HepG2 (cell line): ENCODE measurements around the gene SCIN. TPM values are rescaled to one million over a fixed set of nuclear protein-coding genes. Genes with fewer than 3 reads are reported as not detected.

Experiments used
- ATF1 ChIP-seq: IDR thresholded peaks from 2 replicates; pipeline ENCODE4 v1.6.1; 2016; ENCODE audit warnings: mild to moderate bottlenecking, control low read depth
- HNRNPUL1 ChIP-seq: fragments of 200-400 bp; formaldehyde crosslinking; IDR thresholded peaks from 2 replicates; pipeline ENCODE4 v1.6.1; 2017; ENCODE audit warnings: low read depth, mild to moderate bottlenecking, low read length, moderate library complexity
- KDM4B ChIP-seq: sonication (generic); formaldehyde crosslinking; IDR thresholded peaks from 2 replicates; pipeline ENCODE4 v1.4.0; 2020; ENCODE audit warnings: missing genetic modification reagents
- KLF13 ChIP-seq: sonication (generic); formaldehyde crosslinking; IDR thresholded peaks from 2 replicates; pipeline ENCODE4 v1.4.0; 2020; ENCODE audit warnings: mild to moderate bottlenecking, missing genetic modification reagents
- KLF9 ChIP-seq: IDR thresholded peaks from 2 replicates; pipeline ENCODE4 v1.6.1; 2016; ENCODE audit warnings: low read depth
- MAFG ChIP-seq: sonication (generic); formaldehyde crosslinking; IDR thresholded peaks from 2 replicates; pipeline ENCODE4 v1.5.1; 2020; ENCODE audit warnings: mild to moderate bottlenecking, missing genetic modification reagents
- MXD4 ChIP-seq: IDR thresholded peaks from 2 replicates; pipeline ENCODE4 v1.6.1; 2016; ENCODE audit warnings: mild to moderate bottlenecking, missing biosample characterization, missing genetic modification reagents
- NR2F2 ChIP-seq: IDR thresholded peaks from 2 replicates; pipeline ENCODE4 v1.6.1; 2012; ENCODE audit warnings: low read depth, inconsistent platforms, borderline replicate concordance
- PAX8 ChIP-seq: sonication (generic); formaldehyde crosslinking; IDR thresholded peaks from 2 replicates; pipeline ENCODE4 v1.8.0; 2022; ENCODE audit warnings: mild to moderate bottlenecking, missing genetic modification reagents, borderline replicate concordance
- PCBP1 ChIP-seq: fragments of 200-400 bp; formaldehyde crosslinking; IDR thresholded peaks from 2 replicates; pipeline ENCODE4 v1.6.1; 2017; ENCODE audit warnings: mild to moderate bottlenecking, low read depth, low read length, borderline replicate concordance
- RNF2 ChIP-seq: fragments of 450-650 bp; conservative IDR thresholded peaks from 2 replicates; pipeline ENCODE4 v1.6.1; 2016; ENCODE audit warnings: low read depth
- SATB2 ChIP-seq: sonication (generic); formaldehyde crosslinking; IDR thresholded peaks from 2 replicates; pipeline ENCODE4 v1.5.0; 2020; ENCODE audit warnings: missing genetic modification reagents
- SMAD3 ChIP-seq: sonication (generic); formaldehyde crosslinking; IDR thresholded peaks from 2 replicates; pipeline ENCODE4 v1.4.0; 2020; ENCODE audit warnings: missing genetic modification reagents
- SMYD3 ChIP-seq: sonication (generic); formaldehyde crosslinking; IDR thresholded peaks from 2 replicates; pipeline ENCODE4 v1.8.1; 2023; ENCODE audit warnings: mild to moderate bottlenecking, missing genetic modification reagents
- SP5 ChIP-seq: IDR thresholded peaks from 2 replicates; pipeline ENCODE4 v1.6.1; 2016; ENCODE audit warnings: low read depth, borderline replicate concordance
- TRIM22 ChIP-seq: fragments of 450-650 bp; IDR thresholded peaks from 2 replicates; pipeline ENCODE4 v1.6.1; 2017
- ZFAT ChIP-seq: sonication (generic); formaldehyde crosslinking; conservative IDR thresholded peaks from 2 replicates; pipeline ENCODE4 v1.8.1; 2023; ENCODE audit warnings: missing genetic modification reagents, inconsistent platforms
- ZKSCAN5 ChIP-seq: sonication (generic); formaldehyde crosslinking; IDR thresholded peaks from 2 replicates; pipeline ENCODE4 v1.5.1; 2020; ENCODE audit warnings: mild to moderate bottlenecking, missing genetic modification reagents
- ZMAT3 ChIP-seq: sonication (generic); formaldehyde crosslinking; conservative IDR thresholded peaks from 2 replicates; pipeline ENCODE4 v1.7.0; 2021; ENCODE audit warnings: missing genetic modification reagents
- ZNF530 ChIP-seq: sonication (generic); formaldehyde crosslinking; IDR thresholded peaks from 2 replicates; pipeline ENCODE4 v1.5.0; 2020; ENCODE audit warnings: low read depth, mild to moderate bottlenecking, missing genetic modification reagents
- ZNF562 ChIP-seq: sonication (generic); formaldehyde crosslinking; IDR thresholded peaks from 2 replicates; pipeline ENCODE4 v1.8.0; 2022; ENCODE audit warnings: missing genetic modification reagents, borderline replicate concordance
- ZNF567 ChIP-seq: sonication (generic); formaldehyde crosslinking; IDR thresholded peaks from 2 replicates; pipeline ENCODE4 v1.8.1; 2023; ENCODE audit warnings: mild to moderate bottlenecking, missing genetic modification reagents, borderline replicate concordance
- ZNF616 ChIP-seq: sonication (generic); formaldehyde crosslinking; IDR thresholded peaks from 2 replicates; pipeline ENCODE4 v1.5.0; 2020; ENCODE audit warnings: low read depth, mild to moderate bottlenecking, missing genetic modification reagents
- ZNF7 ChIP-seq: IDR thresholded peaks from 2 replicates; pipeline ENCODE4 v1.6.1; 2016; ENCODE audit warnings: missing biosample characterization, missing genetic modification reagents
- ZNF761 ChIP-seq: sonication (generic); formaldehyde crosslinking; conservative IDR thresholded peaks from 2 replicates; pipeline ENCODE4 v1.4.0; 2020; ENCODE audit warnings: mild to moderate bottlenecking, missing genetic modification reagents
- ZNF773 ChIP-seq: sonication (generic); formaldehyde crosslinking; IDR thresholded peaks from 2 replicates; pipeline ENCODE4 v1.4.0; 2020; ENCODE audit warnings: missing genetic modification reagents, borderline replicate concordance
- polyA plus RNA-seq, 8 experiments: library from polyadenylated mRNA; depleted of rRNA in 3 of 8; stranded (reverse) in 7 of 8; unstranded in 1 of 8; fragments of >200 nt; fragmentation: Illumina TruSeq in 4 of 8; extraction: Trizol in 4 of 8; gene quantifications; 2 replicates each; pipeline versions ENCODE4 v1.2.1 to v1.2.3, GENCODE V29; 2011 to 2016; ENCODE audit warnings: low read depth in 4 of 8, missing spikeins in 1 of 8, mixed read lengths in 1 of 8; ENCODE audit not compliant: insufficient read depth in 1 of 8
- total RNA-seq, 5 experiments: library from RNA; depleted of rRNA; stranded (reverse); fragments of >200 nt; fragmentation: Illumina TruSeq; extraction: Trizol; gene quantifications; 2 replicates each; pipeline ENCODE4 v1.2.3, GENCODE V29; 2016; ENCODE audit warnings: low read depth in 1 of 5
- TF ChIP-seq, protein P1 (sequence below): sonication (generic); formaldehyde crosslinking; IDR thresholded peaks from 2 replicates; pipeline ENCODE4 v1.9.0; 2022; ENCODE audit warnings: low read depth, missing genetic modification reagents
- TF ChIP-seq, protein P2 (sequence below): sonication (generic); formaldehyde crosslinking; IDR thresholded peaks from 2 replicates; pipeline ENCODE4 v1.5.0; 2020; ENCODE audit warnings: missing genetic modification reagents
- TF ChIP-seq, protein P3 (sequence below): sonication (generic); formaldehyde crosslinking; conservative IDR thresholded peaks from 2 replicates; pipeline ENCODE4 v1.4.0; 2020; ENCODE audit warnings: missing genetic modification reagents

Gene SCIN
- total and polyA plus RNA-seq, 2 of the 13 experiments (the other 11 are each of a cell fraction or from before 2014, with no cell fraction given), result not detected

DNA sequence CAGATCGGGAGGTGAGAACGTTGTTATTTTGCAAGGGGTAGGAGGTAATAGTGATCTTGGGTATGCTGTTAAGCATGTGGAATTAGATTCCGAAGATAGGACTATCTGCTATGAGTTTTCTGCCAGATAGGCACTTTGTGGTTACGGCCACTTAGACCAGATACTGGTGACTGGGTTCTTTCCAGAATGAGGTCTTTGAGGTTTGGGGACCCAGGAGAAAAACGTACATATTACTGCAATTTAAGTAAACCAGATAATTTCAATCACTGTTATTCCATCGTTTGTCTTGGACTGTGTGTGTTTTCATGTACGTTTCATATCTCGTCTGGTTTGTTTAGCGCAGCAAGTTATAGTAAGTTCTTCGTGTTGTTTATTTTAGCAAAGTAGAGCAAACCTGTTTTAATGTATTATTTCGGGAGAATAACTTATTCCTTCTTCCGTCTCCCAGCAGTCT lies 117.2 kb downstream of the SCIN start (continued):
- TF ChIP-seq ZNF761 (CRISPR knock-in tag) (no peak), MAFG (CRISPR knock-in tag) (0 out of 2 replicates have a peak, but pooled peaks have one; percentile 12), ZNF530 (CRISPR knock-in tag) (no peak), SP5 (CRISPR knock-in tag) (no peak), KLF9 (no peak; the same call in 1 of the 2 replicates), SMYD3 (CRISPR knock-in tag) (0 out of 2 replicates have a peak, but pooled peaks have one; percentile 64), MXD4 (CRISPR knock-in tag) (no peak), ZNF562 (CRISPR knock-in tag) (no peak), TRIM22 (no peak), NR2F2 (no peak), ZMAT3 (CRISPR knock-in tag) (no peak), ZNF616 (no peak), KLF13 (CRISPR knock-in tag) (no peak), KDM4B (CRISPR knock-in tag) (no peak), PCBP1 (no peak), RNF2 (no peak), SATB2 (CRISPR knock-in tag) (no peak), ZNF567 (CRISPR knock-in tag) (no peak), ATF1 (CRISPR knock-in tag) (0 out of 2 replicates have a peak, but pooled peaks have one; percentile 24), ZKSCAN5 (no peak), PAX8 (CRISPR knock-in tag) (no peak), ZNF7 (CRISPR knock-in tag) (no peak), ZNF773 (CRISPR knock-in tag) (no peak), HNRNPUL1 (no peak), SMAD3 (CRISPR knock-in tag) (no peak), ZFAT (CRISPR knock-in tag) (no peak)
- TF ChIP-seq, protein P1, sequence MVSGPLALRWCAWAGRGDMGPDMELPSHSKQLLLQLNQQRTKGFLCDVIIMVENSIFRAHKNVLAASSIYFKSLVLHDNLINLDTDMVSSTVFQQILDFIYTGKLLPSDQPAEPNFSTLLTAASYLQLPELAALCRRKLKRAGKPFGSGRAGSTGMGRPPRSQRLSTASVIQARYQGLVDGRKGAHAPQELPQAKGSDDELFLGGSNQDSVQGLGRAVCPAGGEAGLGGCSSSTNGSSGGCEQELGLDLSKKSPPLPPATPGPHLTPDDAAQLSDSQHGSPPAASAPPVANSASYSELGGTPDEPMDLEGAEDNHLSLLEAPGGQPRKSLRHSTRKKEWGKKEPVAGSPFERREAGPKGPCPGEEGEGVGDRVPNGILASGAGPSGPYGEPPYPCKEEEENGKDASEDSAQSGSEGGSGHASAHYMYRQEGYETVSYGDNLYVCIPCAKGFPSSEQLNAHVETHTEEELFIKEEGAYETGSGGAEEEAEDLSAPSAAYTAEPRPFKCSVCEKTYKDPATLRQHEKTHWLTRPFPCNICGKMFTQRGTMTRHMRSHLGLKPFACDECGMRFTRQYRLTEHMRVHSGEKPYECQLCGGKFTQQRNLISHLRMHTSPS (CRISPR knock-in tag), result no peak
- TF ChIP-seq, protein P2, sequence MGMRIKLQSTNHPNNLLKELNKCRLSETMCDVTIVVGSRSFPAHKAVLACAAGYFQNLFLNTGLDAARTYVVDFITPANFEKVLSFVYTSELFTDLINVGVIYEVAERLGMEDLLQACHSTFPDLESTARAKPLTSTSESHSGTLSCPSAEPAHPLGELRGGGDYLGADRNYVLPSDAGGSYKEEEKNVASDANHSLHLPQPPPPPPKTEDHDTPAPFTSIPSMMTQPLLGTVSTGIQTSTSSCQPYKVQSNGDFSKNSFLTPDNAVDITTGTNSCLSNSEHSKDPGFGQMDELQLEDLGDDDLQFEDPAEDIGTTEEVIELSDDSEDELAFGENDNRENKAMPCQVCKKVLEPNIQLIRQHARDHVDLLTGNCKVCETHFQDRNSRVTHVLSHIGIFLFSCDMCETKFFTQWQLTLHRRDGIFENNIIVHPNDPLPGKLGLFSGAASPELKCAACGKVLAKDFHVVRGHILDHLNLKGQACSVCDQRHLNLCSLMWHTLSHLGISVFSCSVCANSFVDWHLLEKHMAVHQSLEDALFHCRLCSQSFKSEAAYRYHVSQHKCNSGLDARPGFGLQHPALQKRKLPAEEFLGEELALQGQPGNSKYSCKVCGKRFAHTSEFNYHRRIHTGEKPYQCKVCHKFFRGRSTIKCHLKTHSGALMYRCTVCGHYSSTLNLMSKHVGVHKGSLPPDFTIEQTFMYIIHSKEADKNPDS (CRISPR knock-in tag), result no peak
- TF ChIP-seq, protein P3, sequence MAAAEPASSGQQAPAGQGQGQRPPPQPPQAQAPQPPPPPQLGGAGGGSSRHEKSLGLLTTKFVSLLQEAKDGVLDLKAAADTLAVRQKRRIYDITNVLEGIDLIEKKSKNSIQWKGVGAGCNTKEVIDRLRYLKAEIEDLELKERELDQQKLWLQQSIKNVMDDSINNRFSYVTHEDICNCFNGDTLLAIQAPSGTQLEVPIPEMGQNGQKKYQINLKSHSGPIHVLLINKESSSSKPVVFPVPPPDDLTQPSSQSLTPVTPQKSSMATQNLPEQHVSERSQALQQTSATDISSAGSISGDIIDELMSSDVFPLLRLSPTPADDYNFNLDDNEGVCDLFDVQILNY, result no peak
